OCI-M1 (cell line): ENCODE data around the gene PRPF31.
"Not testable (repeated sequence)": the region's sequence is repeated elsewhere in the genome, so short reads cannot be mapped to it uniquely, and the experiment has no call there.

ENCODE experiments used
- DNase-seq: peaks from one replicate; lab custom pipeline; 2025; lab: John Stamatoyannopoulos, UW

Gene PRPF31

GRCh38 chr19:54164369-54165068 is 49.0 kb downstream of the PRPF31 start:
- peak; percentile 44 for DNase-seq

GRCh38 chr19:54165222-54165621 is 49.7 kb downstream of the PRPF31 start:
- DNase-seq = no peak

DNA sequence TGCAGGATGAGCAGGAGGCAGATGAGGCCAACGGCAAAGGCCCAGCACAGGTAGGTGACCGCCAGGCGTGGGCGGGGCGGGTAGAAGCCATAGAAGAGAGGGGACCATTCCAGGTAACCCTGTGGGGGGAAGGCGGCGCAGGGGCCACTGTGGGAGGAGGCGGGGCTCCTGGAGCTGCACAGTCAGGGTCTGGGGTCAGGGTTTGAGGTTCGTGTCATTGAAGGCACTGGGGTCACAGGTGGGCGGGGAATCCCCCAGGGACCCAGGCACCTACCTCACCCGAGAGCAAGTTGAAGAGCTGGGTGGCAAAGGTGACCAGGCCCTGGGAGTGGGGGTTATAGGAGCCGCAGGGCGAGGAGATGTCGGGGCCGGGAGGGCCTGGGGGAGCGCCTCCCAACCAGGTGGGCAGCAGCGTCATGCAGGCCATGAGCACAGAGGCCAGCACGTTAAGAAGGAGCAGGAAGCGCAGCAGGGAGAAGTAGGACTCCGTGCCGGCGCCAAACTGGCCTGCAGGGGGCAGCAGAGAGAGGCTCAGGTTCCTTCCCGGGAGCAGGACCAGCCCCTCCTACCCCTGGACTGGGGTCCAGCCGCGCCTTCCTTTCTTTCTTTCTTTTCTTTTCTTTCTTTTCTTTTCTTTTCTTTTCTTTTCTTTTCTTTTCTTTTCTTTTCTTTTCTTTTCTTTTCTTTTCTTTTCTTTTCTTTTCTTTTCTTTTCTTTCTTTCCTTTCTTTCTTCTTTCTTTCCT is 52.8 kb downstream of the PRPF31 start:
- DNase-seq = peak; percentile 97

DNA sequence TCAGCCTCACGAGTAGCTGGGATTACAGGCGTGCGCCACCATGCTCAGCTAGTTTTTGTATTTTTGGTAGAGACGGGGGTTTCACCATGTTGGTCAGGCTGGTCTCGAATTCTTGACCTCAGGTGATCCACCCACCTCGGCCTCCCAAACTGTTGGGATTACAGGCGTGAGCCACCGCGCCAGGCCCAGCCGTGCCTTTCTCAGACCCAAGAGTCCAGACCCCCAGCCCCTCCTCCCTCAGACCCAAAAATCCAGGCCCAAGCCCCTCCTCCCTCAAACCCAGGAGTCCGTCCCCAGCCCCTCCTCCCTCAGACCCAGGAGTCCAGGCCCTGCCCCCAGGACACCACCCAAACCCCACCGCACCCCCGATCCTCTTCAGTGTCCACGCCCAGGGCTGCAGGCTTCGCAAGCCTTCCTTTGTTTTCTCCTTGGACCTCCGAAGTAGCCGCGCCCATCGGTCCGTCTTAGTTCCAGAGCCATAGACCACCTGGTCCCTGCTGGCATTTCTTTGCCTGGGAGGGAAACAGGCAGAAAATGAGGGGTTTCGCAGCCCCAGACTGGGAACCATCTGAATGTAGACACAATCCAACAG is 53.7 kb downstream of the PRPF31 start:
- no peak for DNase-seq

DNA sequence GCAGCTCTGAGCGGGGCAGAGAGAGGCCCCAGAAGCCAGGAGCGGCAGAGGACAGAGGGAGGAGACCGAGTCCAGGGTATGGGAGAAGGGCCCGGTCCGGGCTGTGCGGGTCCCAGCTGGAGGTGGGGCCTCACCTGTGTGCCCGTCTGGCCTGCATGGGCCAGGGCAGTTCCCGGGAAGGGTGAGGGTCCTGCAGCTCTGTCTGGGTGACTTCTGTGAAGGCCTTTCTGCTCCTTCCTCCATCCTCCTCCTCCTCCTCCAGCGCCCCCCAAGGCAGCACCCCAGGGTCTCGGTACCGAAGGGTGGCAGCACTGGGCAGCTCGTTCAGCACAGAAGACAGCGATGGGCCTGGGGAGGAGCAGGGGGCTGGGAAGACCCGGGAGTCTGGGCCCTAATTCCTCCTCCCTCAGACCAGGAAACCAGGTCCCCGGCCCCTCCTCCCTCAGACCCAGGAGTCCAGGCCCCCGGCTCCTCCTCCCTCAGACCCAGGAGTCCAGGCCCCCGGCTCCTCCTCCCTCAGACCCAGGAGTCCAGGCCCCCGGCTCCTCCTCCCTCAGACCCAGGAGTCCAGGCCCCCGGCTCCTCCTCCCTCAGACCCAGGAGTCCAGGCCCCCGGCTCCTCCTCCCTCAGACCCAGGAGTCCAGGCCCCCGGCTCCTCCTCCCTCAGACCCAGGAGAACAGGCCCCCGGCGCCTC is 56.3 kb downstream of the PRPF31 start:
- not testable (repeated sequence) for DNase-seq

DNA sequence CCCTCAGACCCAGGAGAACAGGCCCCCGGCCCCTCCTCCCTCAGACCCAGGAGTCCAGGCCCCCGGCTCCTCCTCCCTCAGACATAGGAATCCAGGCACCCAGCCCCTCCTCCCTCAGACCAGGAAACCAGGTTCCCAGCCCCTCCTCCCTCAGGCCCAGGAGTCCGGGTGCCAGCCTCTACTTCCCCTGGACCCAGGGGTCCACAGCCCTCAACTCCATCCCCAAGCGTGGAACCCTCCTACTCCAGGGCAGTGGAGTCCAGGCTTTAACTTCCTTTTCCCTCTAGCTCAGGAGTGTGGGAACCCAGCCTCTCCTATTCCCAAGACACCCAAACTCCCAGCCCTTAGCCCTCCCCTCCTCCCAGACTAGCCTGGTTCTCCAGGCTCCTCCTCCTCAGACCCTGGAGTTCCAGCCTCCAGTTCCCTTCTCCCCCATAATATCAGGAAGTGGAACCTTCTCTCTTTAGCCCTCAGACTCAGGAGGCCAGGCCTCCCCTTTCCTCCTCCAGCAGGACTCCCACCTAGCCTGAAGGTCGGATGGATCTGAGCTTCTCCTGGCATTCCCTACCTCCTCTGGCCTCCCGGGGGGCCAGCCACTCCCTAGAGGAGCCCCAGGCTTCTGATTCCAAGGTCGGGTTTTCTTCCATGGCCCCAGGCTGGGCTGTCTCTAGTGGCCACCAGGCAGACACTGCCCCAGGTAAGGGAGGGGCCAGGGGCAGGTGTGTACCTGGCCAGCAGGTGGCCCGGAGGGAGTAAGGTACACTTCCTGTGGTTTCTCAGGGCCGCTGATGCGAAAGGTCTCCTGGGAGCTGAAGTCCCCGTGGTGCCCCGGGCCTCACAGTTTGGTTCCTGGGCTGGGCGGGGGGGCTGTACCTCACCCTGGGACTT is 57.2 kb downstream of the PRPF31 start, which contains the start of gene TMC4:
Gene TMC4 (minus strand): TSS at position 690 of the 888 bp plus-strand sequence. CDS start 43 bp downstream, at position 647.
- no peak for DNase-seq

- DNase-seq = no peak
These were observed 57.8 kb downstream of the PRPF31 start for GRCh38 chr19:54173359-54173699.

GRCh38 chr19:54173951-54174834 is 58.6 kb downstream of the PRPF31 start:
- no peak for DNase-seq

DNA sequence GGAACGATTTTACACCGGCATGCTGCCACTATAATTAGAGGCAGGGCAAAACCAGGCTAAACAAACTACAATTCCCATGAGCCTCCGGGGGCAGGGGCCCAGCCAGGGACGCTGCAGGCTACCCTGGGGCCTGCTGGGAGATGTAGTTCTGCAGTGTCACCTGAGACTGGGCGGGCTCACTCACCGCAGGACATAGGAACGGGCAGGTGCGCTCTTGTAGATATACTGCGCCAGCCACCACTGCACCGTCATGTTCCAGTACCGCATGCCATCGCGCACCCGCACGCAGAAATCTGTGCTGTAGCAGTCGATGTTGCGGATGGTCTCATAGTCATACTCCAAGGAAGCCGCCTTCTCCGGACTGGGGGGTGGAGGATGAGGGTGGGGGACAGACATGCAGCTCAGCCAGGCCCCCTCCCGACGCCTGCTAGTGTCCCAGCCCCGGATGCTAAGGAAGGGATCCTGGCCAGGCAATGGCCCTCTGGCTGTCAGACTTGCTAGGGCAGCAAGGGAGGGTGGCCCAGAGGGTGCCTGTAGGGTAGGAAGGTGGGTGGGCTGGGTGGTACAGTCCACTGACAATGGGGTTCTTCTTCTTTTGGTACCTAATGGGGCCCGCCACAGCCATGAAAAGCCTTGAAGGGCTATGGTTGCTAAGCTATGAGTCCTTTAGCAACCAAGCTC is 63.2 kb downstream of the PRPF31 start:
- peak; percentile 29 for DNase-seq

- DNase-seq = no peak
These were observed 63.8 kb downstream of the PRPF31 start for GRCh38 chr19:54179262-54179852.

GRCh38 chr19:54179921-54180461 is 64.4 kb downstream of the PRPF31 start:
- DNase-seq = no peak

- no peak for DNase-seq
These were observed 65.1 kb downstream of the PRPF31 start for GRCh38 chr19:54180691-54181091.
